Subcutaneous abdominal adipose tissue (tissue), 5 donors: ENCODE measurements around the gene AK9.
"Not testable (repeated sequence)": the region's sequence is repeated elsewhere in the genome, so short reads cannot be mapped to it uniquely, and the experiment has no call there.

Experiments
- H3K27ac ChIP-seq: one replicate; pipeline ENCODE4 v1.7.0; 2013; ENCODE audit warnings: low read depth, mild to moderate bottlenecking, inconsistent platforms, low read length, moderate library complexity
- H3K27me3 ChIP-seq, 5 donors: one replicate each; pipeline ENCODE4 v1.7.0; 2013; ENCODE audit warnings: low read length in 5 of 5, inconsistent platforms in 1 of 5; ENCODE audit not compliant: control insufficient read depth in 5 of 5, insufficient read depth in 4 of 5
- H3K36me3 ChIP-seq, 5 donors: one replicate each; pipeline ENCODE4 v1.7.0; 2013; ENCODE audit warnings: low read length in 5 of 5; ENCODE audit not compliant: control insufficient read depth in 5 of 5, insufficient read depth in 5 of 5
- H3K4me1 ChIP-seq, 5 donors: one replicate each; pipeline ENCODE4 v1.7.0; 2013; ENCODE audit warnings: low read length in 5 of 5, mild to moderate bottlenecking in 3 of 5, moderate library complexity in 1 of 5; ENCODE audit not compliant: control insufficient read depth in 5 of 5, insufficient read depth in 5 of 5
- H3K4me3 ChIP-seq, 5 donors: one replicate each; pipeline ENCODE4 v1.7.0; 2013; ENCODE audit warnings: low read length in 5 of 5, low read depth in 1 of 5
- H3K9ac ChIP-seq, 5 donors: one replicate each; pipeline ENCODE4 v1.7.0; 2013; ENCODE audit warnings: low read length in 5 of 5, mild to moderate bottlenecking in 4 of 5, moderate library complexity in 3 of 5
- H3K9me3 ChIP-seq, 5 donors: one replicate each; pipeline ENCODE4 v1.7.0; 2013; ENCODE audit warnings: low read length in 5 of 5; ENCODE audit not compliant: control insufficient read depth in 5 of 5
- donor health status: healthy.
- donor health status: healthy.
- donor health status: healthy.
- donor health status: healthy.
- donor health status: healthy.

The AK9 gene

GRCh38 chr6:109720311-109720710 lies 29.3 kb upstream of the AK9 start:
- Histone ChIP-seq H3K27ac (no peak overlapping the region), H3K9ac (no peak overlapping the region), H3K4me1 (peaks cover 0 to 4% (median 0%) of the 10 kb centered on the region in 5 donors), H3K27me3 (no peaks in the 10 kb centered on the region), H3K4me3 (no peak overlapping the region), H3K9me3 (no peaks in the 10 kb centered on the region), H3K36me3 (peaks cover 4 to 22% (median 12%) of the 10 kb centered on the region in 5 donors)

DNA sequence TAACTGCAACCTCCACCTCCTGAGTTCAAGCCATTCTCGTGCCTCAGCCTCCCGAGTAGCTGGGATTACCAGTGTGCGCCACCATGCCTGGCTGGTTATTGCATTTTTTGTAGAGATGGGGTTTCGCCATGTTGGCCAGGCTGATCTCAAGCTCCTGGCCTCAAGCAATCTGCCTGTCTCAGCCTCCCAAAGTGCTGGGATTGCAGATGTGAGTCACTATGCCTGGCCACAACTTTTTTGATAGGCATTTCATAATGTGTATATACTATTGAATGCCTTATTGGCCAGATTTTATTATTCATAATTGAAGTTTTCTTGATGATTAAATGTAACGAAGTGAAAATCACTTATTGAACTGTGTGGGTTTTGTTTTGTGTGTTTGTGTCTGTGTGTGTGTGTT lies 28.0 kb upstream of the AK9 start:
- no peak overlapping the region for H3K27ac ChIP-seq
- H3K36me3 ChIP-seq = peaks cover 4 to 22% (median 12%) of the 10 kb centered on the region in 5 donors
- H3K27me3 ChIP-seq = no peaks in the 10 kb centered on the region
- no peaks in the 10 kb centered on the region for H3K9me3 ChIP-seq
- H3K9ac ChIP-seq = no peak overlapping the region
- peaks cover 0 to 4% (median 0%) of the 10 kb centered on the region in 5 donors for H3K4me1 ChIP-seq
- no peak overlapping the region for H3K4me3 ChIP-seq

DNA sequence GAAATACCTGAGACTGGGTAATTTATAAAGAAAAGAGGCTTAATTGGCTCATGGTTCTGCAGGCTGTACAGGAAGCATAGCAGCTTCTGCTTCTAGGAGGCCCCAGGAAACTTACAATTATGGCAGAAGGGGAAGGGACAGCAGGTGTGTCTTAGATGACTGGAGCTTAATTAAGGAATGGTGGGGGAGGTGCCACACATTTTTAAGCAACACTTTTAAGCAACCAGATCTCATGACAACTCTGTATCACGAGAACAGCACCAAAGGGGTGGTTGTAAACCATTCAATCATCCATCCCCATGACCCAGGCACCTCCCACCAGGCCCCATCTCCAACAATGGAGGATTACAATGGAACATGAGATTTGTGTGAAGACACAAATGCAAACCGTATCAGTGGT lies 27.0 kb upstream of the AK9 start:
- Histone ChIP-seq H3K4me1 (peaks cover 0 to 4% (median 1%) of the 10 kb centered on the region in 5 donors), H3K27ac (no peak overlapping the region), H3K9ac (no peak overlapping the region), H3K9me3 (no peaks in the 10 kb centered on the region), H3K27me3 (no peaks in the 10 kb centered on the region), H3K4me3 (no peak overlapping the region), H3K36me3 (peaks cover 4 to 22% (median 14%) of the 10 kb centered on the region in 5 donors)

DNA sequence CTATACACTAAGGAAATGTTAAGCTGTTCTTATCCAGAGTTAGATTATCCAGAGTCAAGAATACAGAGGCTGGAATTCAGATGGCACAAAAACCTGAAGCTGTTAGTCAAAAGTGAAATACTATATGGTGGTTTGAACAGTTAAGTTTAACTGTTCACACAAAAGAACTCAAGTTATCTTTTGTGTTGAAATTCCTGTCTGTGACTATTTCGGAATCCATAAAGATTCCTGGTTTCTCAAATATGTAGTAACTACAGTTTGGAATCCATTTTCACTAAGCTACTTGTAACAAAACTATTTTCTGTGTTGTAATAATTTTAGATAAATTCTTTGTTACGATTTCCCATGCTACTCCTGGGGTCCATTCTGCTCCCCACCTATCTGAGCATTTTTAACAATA lies 24.6 kb upstream of the AK9 start:
- peaks cover 4 to 22% (median 14%) of the 10 kb centered on the region in 5 donors for H3K36me3 ChIP-seq
- H3K4me3 ChIP-seq = no peak overlapping the region
- H3K27me3 ChIP-seq = no peaks in the 10 kb centered on the region
- peaks cover 0 to 2% (median 0%) of the 10 kb centered on the region in 5 donors for H3K4me1 ChIP-seq
- H3K9ac ChIP-seq = no peak overlapping the region
- no peaks in the 10 kb centered on the region for H3K9me3 ChIP-seq
- H3K27ac ChIP-seq = no peak overlapping the region

DNA sequence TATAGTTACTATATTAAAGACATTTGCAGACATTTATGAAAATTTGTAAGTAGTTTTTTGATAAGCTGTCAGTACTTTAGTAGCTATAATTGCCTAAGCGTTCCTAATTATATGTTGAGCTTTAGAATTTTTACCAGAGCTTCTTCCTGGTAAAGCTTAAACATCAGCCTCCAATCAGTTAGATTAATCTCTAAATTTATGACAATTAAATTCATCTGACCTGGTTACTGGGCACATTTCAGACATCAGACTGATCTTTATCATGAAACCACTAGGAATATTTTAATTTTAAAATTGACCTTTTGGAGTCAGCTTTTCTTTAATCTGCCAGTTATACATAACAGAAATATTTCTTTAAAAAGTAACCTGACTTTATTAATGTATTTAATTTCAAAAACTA lies 23.6 kb upstream of the AK9 start:
- Histone ChIP-seq H3K27me3 (no peaks in the 10 kb centered on the region), H3K9ac (no peak overlapping the region), H3K27ac (no peak overlapping the region), H3K4me3 (no peak overlapping the region), H3K9me3 (no peaks in the 10 kb centered on the region), H3K36me3 (peaks cover 4 to 22% (median 14%) of the 10 kb centered on the region in 5 donors), H3K4me1 (peaks cover 0 to 2% (median 0%) of the 10 kb centered on the region in 5 donors)

DNA sequence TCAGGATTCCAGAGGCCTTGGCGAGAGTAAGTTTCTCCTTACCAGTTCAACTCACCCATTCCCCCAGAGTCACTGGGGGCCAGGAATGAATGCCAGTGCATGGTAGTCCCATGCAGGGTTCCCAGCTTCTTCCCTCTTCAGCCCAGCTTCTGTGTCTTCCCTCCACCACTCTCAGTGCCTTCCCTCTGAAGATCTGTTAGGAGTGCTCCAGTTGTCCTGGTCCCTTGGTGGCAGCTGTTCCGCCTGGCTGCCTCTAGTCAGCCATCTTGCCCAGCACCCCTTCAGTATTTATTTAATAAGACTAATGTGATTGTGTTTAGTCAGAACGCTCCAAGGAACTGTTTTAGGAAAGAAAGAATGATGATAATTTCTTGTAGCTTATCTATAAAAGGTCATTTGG lies 23.2 kb upstream of the AK9 start:
- no peak overlapping the region for H3K9ac ChIP-seq
- no peaks in the 10 kb centered on the region for H3K27me3 ChIP-seq
- H3K27ac ChIP-seq = no peak overlapping the region
- H3K36me3 ChIP-seq = peaks cover 4 to 22% (median 13%) of the 10 kb centered on the region in 5 donors
- H3K4me1 ChIP-seq = peaks cover 0 to 2% (median 0%) of the 10 kb centered on the region in 5 donors
- no peaks in the 10 kb centered on the region for H3K9me3 ChIP-seq
- no peak overlapping the region for H3K4me3 ChIP-seq

GRCh38 chr6:109713097-109713496 lies 22.1 kb upstream of the AK9 start:
- peaks cover 4 to 22% (median 10%) of the 10 kb centered on the region in 5 donors for H3K36me3 ChIP-seq
- H3K4me1 ChIP-seq = peaks cover 0 to 2% (median 0%) of the 10 kb centered on the region in 5 donors
- no peak overlapping the region for H3K4me3 ChIP-seq
- no peaks in the 10 kb centered on the region for H3K9me3 ChIP-seq
- H3K27me3 ChIP-seq = no peaks in the 10 kb centered on the region
- H3K27ac ChIP-seq = no peak overlapping the region
- no peak overlapping the region for H3K9ac ChIP-seq

DNA sequence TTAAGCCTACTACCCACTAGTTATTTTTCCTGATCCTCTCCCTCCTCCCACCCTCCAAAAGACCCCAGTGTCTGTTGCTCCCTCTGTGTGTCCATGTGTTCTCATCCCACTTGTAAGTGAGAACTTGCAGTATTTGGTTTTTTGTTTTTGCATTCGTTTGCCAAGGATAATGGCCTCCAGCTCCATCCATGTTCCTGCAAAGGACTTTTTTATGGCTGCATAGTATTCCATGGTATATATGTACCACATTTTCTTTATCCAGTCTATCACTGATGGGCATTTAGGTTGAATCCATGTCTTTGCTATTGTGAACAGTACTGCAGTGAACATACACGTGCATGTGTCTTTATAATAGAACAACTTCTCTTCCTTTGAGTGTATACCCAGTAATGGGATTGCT lies 17.1 kb upstream of the AK9 start:
- not testable (repeated sequence) for H3K36me3 ChIP-seq, H3K4me3 ChIP-seq, H3K9ac ChIP-seq, H3K27me3 ChIP-seq, H3K27ac ChIP-seq, H3K9me3 ChIP-seq
- H3K4me1 ChIP-seq = peaks cover 0 to 20% (median 6%) of the 10 kb centered on the region in 5 donors

DNA sequence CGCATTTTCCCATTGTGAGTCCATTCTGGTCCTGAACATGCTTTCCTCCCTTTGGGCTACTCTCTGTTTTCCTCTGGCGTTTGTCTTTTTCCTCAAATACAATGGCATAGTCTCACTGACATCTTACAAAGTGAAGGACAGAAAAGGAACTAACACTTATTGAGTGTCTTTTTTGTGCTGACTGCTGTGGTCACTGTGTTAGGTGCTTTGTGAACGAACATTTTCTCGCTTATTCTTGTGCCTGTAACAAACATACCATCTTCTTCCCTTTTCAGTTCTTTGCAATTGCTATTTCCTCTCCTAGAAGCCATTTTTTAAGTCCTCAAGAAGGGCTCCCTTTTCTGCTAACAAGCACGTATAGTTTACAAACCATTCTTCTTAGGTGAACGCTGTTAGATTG lies 15.5 kb upstream of the AK9 start:
- H3K4me1 ChIP-seq = peaks cover 0 to 32% (median 12%) of the 10 kb centered on the region in 5 donors
- no peak overlapping the region for H3K4me3 ChIP-seq
- H3K36me3 ChIP-seq = no peaks in the 10 kb centered on the region
- no peak overlapping the region for H3K27ac ChIP-seq
- H3K9me3 ChIP-seq = no peaks in the 10 kb centered on the region
- H3K9ac ChIP-seq = no peak overlapping the region
- H3K27me3 ChIP-seq = no peaks in the 10 kb centered on the region

- Histone ChIP-seq H3K4me3 (no peak overlapping the region), H3K9ac (no peak overlapping the region), H3K4me1 (peaks cover 0 to 40% (median 16%) of the 10 kb centered on the region in 5 donors), H3K27me3 (no peaks in the 10 kb centered on the region), H3K9me3 (no peaks in the 10 kb centered on the region), H3K36me3 (no peaks in the 10 kb centered on the region), H3K27ac (no peak overlapping the region)
Measured at GRCh38 chr6:109705258-109705657, 14.3 kb upstream of the AK9 start.

- Histone ChIP-seq H3K4me3 (no peak overlapping the region), H3K9me3 (no peaks in the 10 kb centered on the region), H3K36me3 (peaks cover 0 to 3% (median 0%) of the 10 kb centered on the region in 5 donors), H3K27me3 (no peaks in the 10 kb centered on the region), H3K27ac (no peak overlapping the region), H3K9ac (no peak overlapping the region), H3K4me1 (peaks cover 0 to 40% (median 16%) of the 10 kb centered on the region in 5 donors)
Measured at GRCh38 chr6:109702791-109703190, 11.8 kb upstream of the AK9 start.
